H1 (cell line): Measurements from ENCODE around the gene IRF7. TPM values are rescaled to one million over a fixed set of nuclear protein-coding genes. Genes with fewer than 3 reads are reported as not detected.

ENCODE experiments used
- CTCF ChIA-PET: fragments of 300-600 bp; sonication (Branson Sonifier 250); formaldehyde crosslinking; loops from one replicate; lab custom pipeline; 2021; ENCODE audit not compliant: partially characterized antibody; lab: Charles Lee
- POLR2A ChIA-PET: fragments of 300-600 bp; sonication (Branson Sonifier 250); formaldehyde crosslinking; loops from one replicate; lab custom pipeline; 2021; ENCODE audit warnings: inconsistent platforms; ENCODE audit not compliant: partially characterized antibody; lab: Charles Lee
- DNase-seq, 2 experiments: peaks; one replicate each; pipeline versions ENCODE4 v3.0.0 to v3.0.0-alpha.2; 2010 to 2022; ENCODE audit warnings: low spot score in 2 of 2, low read depth in 1 of 2, mixed read lengths in 1 of 2
- FAIRE-seq: peaks from 2 replicates; lab custom pipeline; 2011; peaks lifted over from hg19 to GRCh38; lab: Jason Lieb, UNC
- H2AFZ ChIP-seq: 2 replicates; pipeline ENCODE4 v1.8.1; 2012; ENCODE audit warnings: low read length, inconsistent platforms
- H2AK5ac ChIP-seq: 2 replicates; pipeline ENCODE4 v1.6.1; 2013; ENCODE audit warnings: low read depth, low read length
- H2BK120ac ChIP-seq: replicated peaks from 2 replicates; pipeline ENCODE3; 2013; ENCODE audit warnings: low read depth, low read length, inconsistent platforms
- H2BK12ac ChIP-seq: 2 replicates; pipeline ENCODE4 v1.6.1; 2013; ENCODE audit warnings: low read depth, low read length
- H2BK15ac ChIP-seq: 2 replicates; pipeline ENCODE4 v1.6.1; 2013; ENCODE audit warnings: low read length
- H2BK20ac ChIP-seq: 2 replicates; pipeline ENCODE4 v1.6.1; 2013; ENCODE audit warnings: low read length
- H2BK5ac ChIP-seq: 2 replicates; pipeline ENCODE4 v1.6.1; 2013; ENCODE audit warnings: low read depth, low read length
- H3K14ac ChIP-seq: 2 replicates; pipeline ENCODE4 v1.6.1; 2013; ENCODE audit warnings: inconsistent platforms; ENCODE audit not compliant: insufficient read length
- H3K18ac ChIP-seq: 2 replicates; pipeline ENCODE4 v1.6.1; 2013; ENCODE audit warnings: low read length; ENCODE audit errors: extremely low read depth
- H3K23ac ChIP-seq: 2 replicates; pipeline ENCODE4 v1.6.1; 2013; ENCODE audit warnings: inconsistent platforms; ENCODE audit not compliant: insufficient read length
- H3K23me2 ChIP-seq: 2 replicates; pipeline ENCODE4 v1.6.1; 2013; ENCODE audit warnings: low read depth, low read length
- H3K27ac ChIP-seq: 2 replicates; pipeline ENCODE4 v1.6.1; 2011; ENCODE audit warnings: low read depth, low read length, inconsistent platforms
- H3K27me3 ChIP-seq, 4 experiments: replicated peaks in 1 of 4; 1 replicate in 1 of 4; 2 replicates in 3 of 4; pipeline versions ENCODE4 v1.6.1 to v1.8.1; 2011 to 2013; ENCODE audit warnings: low read length in 3 of 4, mild to moderate bottlenecking in 3 of 4, inconsistent platforms in 2 of 4, mixed read lengths in 2 of 4, moderate library complexity in 1 of 4; ENCODE audit not compliant: control insufficient read depth in 3 of 4, insufficient read depth in 3 of 4; ENCODE audit errors: extremely low read depth in 1 of 4
- H3K36me3 ChIP-seq, 4 experiments: 2 replicates each; pipeline versions ENCODE4 v1.6.1 to v1.8.1; 2011 to 2013; ENCODE audit warnings: mild to moderate bottlenecking in 4 of 4, low read length in 3 of 4, moderate library complexity in 2 of 4, control low read depth in 1 of 4, inconsistent platforms in 1 of 4; ENCODE audit not compliant: insufficient read depth in 4 of 4, control insufficient read depth in 2 of 4
- H3K4ac ChIP-seq: replicated peaks from 2 replicates; pipeline ENCODE3; 2013; ENCODE audit warnings: low read length, low read depth, mixed read lengths, inconsistent platforms; ENCODE audit not compliant: insufficient read length
- H3K4me1 ChIP-seq, 4 experiments: replicated peaks in 1 of 4; 1 replicate in 1 of 4; 2 replicates in 3 of 4; pipeline versions ENCODE4 v1.6.1 to v1.8.1; 2011 to 2013; ENCODE audit warnings: low read length in 3 of 4, inconsistent platforms in 2 of 4, mixed read lengths in 1 of 4; ENCODE audit not compliant: insufficient read depth in 4 of 4, control insufficient read depth in 3 of 4
- H3K4me2 ChIP-seq, 2 experiments: 2 replicates each; pipeline versions ENCODE4 v1.6.1 to v1.8.1; 2011 to 2013; ENCODE audit warnings: low read depth in 2 of 2, low read length in 2 of 2, control low read depth in 1 of 2, inconsistent platforms in 1 of 2, mild to moderate bottlenecking in 1 of 2; ENCODE audit not compliant: insufficient read depth in 1 of 2
- H3K4me3 ChIP-seq, 4 experiments: fragments of 200-600, 300-600 bp in 1 of 4; sonication (generic), shearing (Covaris generic), sonication (Bioruptor Twin) in 1 of 4; 2 replicates each; pipeline versions ENCODE4 v1.5.1 to v1.8.1; 2011 to 2016; ENCODE audit warnings: low read length in 4 of 4, low read depth in 3 of 4, control low read depth in 2 of 4, inconsistent platforms in 2 of 4, mild to moderate bottlenecking in 2 of 4, mixed read lengths in 1 of 4, moderate library complexity in 1 of 4; ENCODE audit not compliant: insufficient read depth in 2 of 4; ENCODE audit errors: extremely low read depth in 1 of 4
- H3K56ac ChIP-seq: replicated peaks from 2 replicates; pipeline ENCODE3; 2013; ENCODE audit warnings: low read depth, mild to moderate bottlenecking, mixed read lengths, low read length, inconsistent platforms; ENCODE audit not compliant: insufficient read length
- H3K79me1 ChIP-seq: 2 replicates; pipeline ENCODE4 v1.6.1; 2013; ENCODE audit warnings: low read depth, low read length, control low read depth
- H3K79me2 ChIP-seq, 2 experiments: 2 replicates each; pipeline versions ENCODE4 v1.6.1 to v1.8.1; 2012 to 2013; ENCODE audit warnings: low read length in 2 of 2, mild to moderate bottlenecking in 2 of 2, inconsistent platforms in 1 of 2; ENCODE audit not compliant: insufficient read depth in 2 of 2, control insufficient read depth in 1 of 2
- H3K9ac ChIP-seq, 4 experiments: replicated peaks in 1 of 4; 1 replicate in 1 of 4; 2 replicates in 3 of 4; pipeline versions ENCODE4 v1.6.1 to v1.8.1; 2011 to 2013; ENCODE audit warnings: low read depth in 3 of 4, low read length in 3 of 4, control low read depth in 2 of 4, mild to moderate bottlenecking in 2 of 4, moderate library complexity in 2 of 4, inconsistent platforms in 1 of 4; ENCODE audit errors: extremely low read depth in 1 of 4
- H3K9me3 ChIP-seq, 2 experiments: 2 replicates each; pipeline versions ENCODE4 v1.6.1 to v1.8.1; 2012 to 2013; ENCODE audit warnings: mild to moderate bottlenecking in 2 of 2, moderate library complexity in 2 of 2, control low read depth in 1 of 2, inconsistent platforms in 1 of 2, low read depth in 1 of 2, low read length in 1 of 2, mixed read lengths in 1 of 2; ENCODE audit not compliant: insufficient read depth in 2 of 2
- H4K20me1 ChIP-seq, 2 experiments: replicated peaks in 1 of 2; 2 replicates each; pipeline versions ENCODE3 to v1.8.1; 2011 to 2013; ENCODE audit warnings: inconsistent platforms in 2 of 2, low read length in 2 of 2, mild to moderate bottlenecking in 1 of 2; ENCODE audit not compliant: insufficient read depth in 2 of 2, control insufficient read depth in 1 of 2
- H4K5ac ChIP-seq: 2 replicates; pipeline ENCODE4 v1.6.1; 2013; ENCODE audit warnings: low read length, low read depth, mixed read lengths, inconsistent platforms; ENCODE audit not compliant: insufficient read length
- H4K8ac ChIP-seq: 2 replicates; pipeline ENCODE4 v1.8.0; 2013; ENCODE audit warnings: mild to moderate bottlenecking, moderate library complexity, low read length, inconsistent platforms; ENCODE audit not compliant: insufficient read depth; ENCODE audit errors: extremely low read depth
- H4K91ac ChIP-seq: replicated peaks from 2 replicates; pipeline ENCODE3; 2013; ENCODE audit warnings: low read length, mixed read lengths, inconsistent platforms; ENCODE audit not compliant: insufficient read length
- RXRA ChIP-seq: IDR thresholded peaks from 2 replicates; pipeline ENCODE4 v1.6.1; 2011; ENCODE audit warnings: low read depth, mild to moderate bottlenecking, low read length, moderate library complexity; ENCODE audit not compliant: insufficient read depth
- WGBS, 2 experiments: shearing (Covaris generic) in 1 of 2; methylation state at CpG; one replicate each; pipeline versions ENCODE4 v1.1.6 to v1.1.7; 2013 to 2015; ENCODE audit warnings: low lambda C conversion rate in 2 of 2, mixed read lengths in 2 of 2, inconsistent platforms in 1 of 2, low coverage in 1 of 2, missing lambda C conversion rate in 1 of 2; ENCODE audit not compliant: insufficient replicate concordance in 2 of 2, insufficient coverage in 1 of 2, insufficient read length in 1 of 2; ENCODE audit errors: extremely low coverage in 1 of 2, missing lambda C conversion rate in 1 of 2; 5-methylcytosine and 5-hydroxymethylcytosine counted together
- polyA plus RNA-seq, 7 experiments: library from polyadenylated mRNA; depleted of rRNA in 3 of 7; stranded (reverse) in 5 of 7; unstranded in 2 of 7; fragments of >200 nt in 5 of 7; fragments of 200-250 nt in 2 of 7; gene quantifications; 1 replicate in 5 of 7; 2 replicates in 1 of 7; 4 replicates in 1 of 7; pipeline versions ENCODE4 v1.2.1 to v1.2.3, GENCODE V29; 2011 to 2013; ENCODE audit warnings: missing spikeins in 2 of 7, mixed read lengths in 2 of 7
- total RNA-seq: library from RNA; stranded (reverse); fragmentation: NEBNext Ultra II Directional; extraction: Animal tissue kit (Norgen Biotek cat#: 25700); gene quantifications from 2 replicates; pipeline ENCODE4 v1.2.1, GENCODE V29; 2021

IRF7 gene
- total and polyA plus RNA-seq, 2 of the 8 experiments (the other 6 are each of a cell fraction or from before 2014, with no cell fraction given), result 9.1 to 9.6 TPM

DNA sequence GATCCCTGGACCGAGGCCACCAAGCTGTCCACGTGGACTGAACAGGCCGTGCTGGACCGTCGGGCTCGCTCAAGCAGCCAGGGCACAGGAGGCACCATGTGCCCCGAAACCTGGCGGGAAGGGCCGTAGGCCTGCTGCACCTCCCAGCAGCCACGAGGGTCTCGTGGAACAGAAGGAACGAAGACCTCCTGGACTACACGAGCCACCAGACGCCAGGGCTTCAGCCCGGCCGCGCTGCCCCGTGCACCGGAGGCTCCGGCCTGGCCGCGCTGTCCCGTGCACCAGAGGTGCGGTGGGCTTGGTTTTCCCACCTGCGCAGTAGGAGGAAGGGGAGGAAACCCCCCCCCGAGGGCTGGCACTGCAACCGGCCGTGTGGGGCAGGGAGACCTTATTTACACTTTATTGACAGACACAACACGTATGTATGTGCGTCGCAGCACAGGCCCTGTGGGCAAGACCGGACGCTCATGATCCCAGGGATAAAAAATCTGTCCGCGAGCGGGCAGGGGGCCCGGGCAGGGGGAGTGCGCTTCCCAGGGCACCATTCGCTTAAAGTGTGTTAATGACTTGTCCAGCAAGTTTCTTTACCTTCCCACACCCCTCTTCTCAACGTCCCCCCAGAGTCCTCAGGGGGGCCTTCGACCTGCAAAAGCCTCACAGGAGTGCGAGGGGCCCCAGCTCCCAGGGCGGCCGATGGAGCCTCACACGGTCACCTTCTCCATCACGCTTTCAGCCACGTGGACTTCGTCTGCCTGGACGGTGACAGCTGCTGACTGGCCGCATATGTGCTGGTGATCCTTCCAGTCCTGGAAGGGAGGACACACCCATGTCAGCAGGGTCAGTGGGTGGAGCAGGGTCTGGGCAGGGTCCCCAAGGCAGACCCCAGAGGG lies 28.3 kb upstream of the IRF7 start:
- CTCF ChIA-PET, result interaction anchor here (0.5 to 1.3 kb wide), 3 partner anchors 40 to 89 kb away, joined by 3 read pairs; no protein-coding TSS in a partner anchor
- POLR2A ChIA-PET, result interaction anchor here (0.7 kb wide), 1 partner anchor 159 kb away, joined by 3 read pairs; no protein-coding TSS in a partner anchor
- TF ChIP-seq RXRA, result no peak

More for the DNA sequence above, 28.3 kb upstream of the IRF7 start:
- no peak overlapping the region for H2AK5ac ChIP-seq
- peaks cover 0 to 12% (median 8%) of the 10 kb centered on the region in 4 experiments; a peak in 6 of 7 replicates for H3K4me1 ChIP-seq
- H4K20me1 ChIP-seq, result peaks cover 0 to 6% of the 10 kb centered on the region in 2 experiments
- H3K27me3 ChIP-seq, result peaks cover 0 to 11% (median 9%) of the 10 kb centered on the region in 4 experiments; a peak in 6 of 7 replicates
- peaks cover 6% of the 10 kb centered on the region; the same call in 1 of the 2 replicates for H3K23me2 ChIP-seq
- no peak overlapping the region for H2BK15ac ChIP-seq
- H3K23ac ChIP-seq, result no peak overlapping the region
- H3K4me3 ChIP-seq, result no peak overlapping the region
- no peaks in the 10 kb centered on the region for H3K79me1 ChIP-seq
- H4K8ac ChIP-seq, result no peak overlapping the region
- no peak overlapping the region for H4K91ac ChIP-seq
- H2BK5ac ChIP-seq, result peak overlapping the region; percentile 78; the same call in 1 of the 2 replicates
- no peak overlapping the region; the same call in 1 of the 2 replicates for H3K27ac ChIP-seq
- no peaks in the 10 kb centered on the region for H3K79me2 ChIP-seq
- H3K14ac ChIP-seq, result no peak overlapping the region
- H3K56ac ChIP-seq, result no peak overlapping the region
- no peak overlapping the region for H3K4ac ChIP-seq
- no peak overlapping the region for H3K4me2 ChIP-seq
- H4K5ac ChIP-seq, result no peak overlapping the region
- H2AFZ ChIP-seq, result no peak overlapping the region
- 89% methylated on average over 32 of the region's 50 CpGs; no CpG with 5 or more reads in 1 of the 2 experiments for WGBS, 2 experiments
- H2BK12ac ChIP-seq, result no peak overlapping the region
- H3K9ac ChIP-seq, result no peak overlapping the region
- H3K18ac ChIP-seq, result no peak overlapping the region
- FAIRE-seq (no peak), DNase-seq (no peak)
- no peak overlapping the region for H2BK120ac ChIP-seq
- H3K36me3 ChIP-seq, result peaks cover 0 to 3% (median 0%) of the 10 kb centered on the region in 4 experiments; a peak in 1 of 8 replicates
- no peak overlapping the region for H2BK20ac ChIP-seq
- H3K9me3 ChIP-seq, result no peaks in the 10 kb centered on the region; a peak in 1 of 4 replicates
